GM19240 (cell line): ENCODE data around the gene SPDYE3.
"Not testable (repeated sequence)": the region's sequence is repeated elsewhere in the genome, so short reads cannot be mapped to it uniquely, and the experiment has no call there.

Experiments
- DNase-seq: peaks from one replicate; pipeline ENCODE4 v3.0.0; 2011; ENCODE audit warnings: low spot score; ENCODE audit not compliant: insufficient read length

Gene SPDYE3

DNA sequence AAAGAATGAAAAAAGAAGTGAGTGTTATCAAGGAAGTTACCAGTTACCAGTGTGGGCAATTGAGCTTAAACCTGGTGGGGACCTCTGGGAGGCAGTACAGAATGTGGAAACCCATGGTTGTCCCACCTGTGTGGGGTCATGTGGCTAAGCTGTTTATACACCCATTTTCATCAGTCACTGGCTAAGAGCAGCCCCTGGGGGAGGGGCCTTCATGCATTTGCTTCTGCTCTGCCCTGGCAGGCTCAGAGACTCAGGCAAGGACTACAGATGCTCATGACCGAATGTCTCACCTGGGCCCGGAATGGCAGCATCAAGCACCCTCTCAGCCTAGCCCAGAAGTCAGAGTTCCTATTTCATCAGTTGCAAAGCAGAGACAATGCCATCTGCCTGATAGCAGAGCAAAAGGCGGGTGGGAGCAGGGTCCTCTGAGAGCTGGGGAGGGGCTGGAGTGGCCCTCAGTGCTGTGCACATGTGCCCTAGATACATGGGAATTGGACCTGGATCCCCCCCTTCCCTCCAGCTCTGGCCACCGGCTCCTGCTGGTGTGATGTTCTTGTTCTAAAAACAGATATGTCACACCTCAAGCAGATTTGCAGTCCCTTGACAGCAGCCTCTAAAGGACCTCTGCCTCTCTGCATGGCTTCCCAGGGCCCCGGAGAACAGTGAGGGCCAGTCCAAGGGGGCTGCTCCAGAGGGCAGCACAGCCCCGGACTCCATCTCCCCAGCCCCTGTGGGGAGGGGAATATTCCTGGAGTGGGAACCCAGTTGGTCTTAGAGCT, 20.1 kb upstream of the SPDYE3 start:
- not testable (repeated sequence) for DNase-seq

DNA sequence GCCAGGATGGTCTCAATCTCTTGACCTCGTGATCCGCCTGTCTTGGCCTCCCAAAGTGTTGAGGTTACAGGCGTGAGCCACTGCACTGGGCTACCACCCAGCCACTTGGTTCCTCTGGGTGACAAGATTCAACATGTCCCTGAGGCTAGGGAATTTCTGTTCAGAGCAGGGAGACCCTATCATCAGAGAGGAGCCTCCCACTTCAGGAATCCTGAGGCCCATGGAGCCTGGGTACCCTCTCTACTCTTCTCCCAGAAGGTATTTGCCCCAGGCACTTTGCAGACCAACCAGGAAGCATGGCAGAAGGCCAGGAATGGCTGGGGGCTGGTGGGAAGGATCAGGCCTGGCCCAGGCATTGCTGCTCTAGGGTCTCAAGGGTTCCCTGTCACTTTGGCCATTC, 19.2 kb upstream of the SPDYE3 start:
- DNase-seq = not testable (repeated sequence)

DNA sequence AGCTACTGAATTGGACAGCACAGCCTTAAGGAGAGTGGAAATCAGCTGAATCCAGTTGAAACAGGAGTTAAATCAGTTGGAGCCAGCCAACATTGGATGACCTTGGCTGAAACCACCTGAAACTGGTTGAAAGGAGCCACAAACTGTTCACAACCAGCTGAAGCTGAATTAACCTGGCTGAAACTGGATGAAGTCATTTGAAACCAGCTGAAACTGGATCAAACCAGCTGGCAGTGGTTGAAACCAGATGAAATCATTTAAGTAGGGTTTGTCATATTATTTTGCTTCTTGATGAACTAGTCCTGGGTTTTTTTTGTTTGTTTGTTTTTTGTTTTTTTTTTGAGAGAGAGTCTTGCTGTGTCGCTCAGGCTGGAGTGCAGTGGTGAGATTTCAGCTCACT, 15.3 kb upstream of the SPDYE3 start:
- not testable (repeated sequence) for DNase-seq

DNA sequence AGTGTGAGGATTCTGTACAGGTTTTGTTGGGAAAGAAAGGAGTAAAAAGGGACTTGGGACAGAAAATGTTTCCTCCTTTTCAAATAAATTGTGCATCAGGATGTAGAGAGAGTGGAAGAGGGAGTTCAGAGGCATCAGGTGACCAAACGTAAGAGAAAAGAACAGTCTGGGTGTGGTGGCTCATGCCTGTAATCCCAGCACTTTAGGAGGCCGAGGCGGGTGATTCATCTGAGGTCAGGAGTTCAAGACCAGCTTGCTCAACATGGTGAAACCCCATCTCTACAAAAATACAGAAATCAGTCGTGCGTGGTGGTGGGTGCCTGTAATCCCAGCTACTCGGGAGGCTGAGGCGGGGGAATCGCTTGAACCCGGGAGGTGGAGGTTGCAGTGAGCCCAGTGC, 12.2 kb upstream of the SPDYE3 start:
- DNase-seq = not testable (repeated sequence)

DNA sequence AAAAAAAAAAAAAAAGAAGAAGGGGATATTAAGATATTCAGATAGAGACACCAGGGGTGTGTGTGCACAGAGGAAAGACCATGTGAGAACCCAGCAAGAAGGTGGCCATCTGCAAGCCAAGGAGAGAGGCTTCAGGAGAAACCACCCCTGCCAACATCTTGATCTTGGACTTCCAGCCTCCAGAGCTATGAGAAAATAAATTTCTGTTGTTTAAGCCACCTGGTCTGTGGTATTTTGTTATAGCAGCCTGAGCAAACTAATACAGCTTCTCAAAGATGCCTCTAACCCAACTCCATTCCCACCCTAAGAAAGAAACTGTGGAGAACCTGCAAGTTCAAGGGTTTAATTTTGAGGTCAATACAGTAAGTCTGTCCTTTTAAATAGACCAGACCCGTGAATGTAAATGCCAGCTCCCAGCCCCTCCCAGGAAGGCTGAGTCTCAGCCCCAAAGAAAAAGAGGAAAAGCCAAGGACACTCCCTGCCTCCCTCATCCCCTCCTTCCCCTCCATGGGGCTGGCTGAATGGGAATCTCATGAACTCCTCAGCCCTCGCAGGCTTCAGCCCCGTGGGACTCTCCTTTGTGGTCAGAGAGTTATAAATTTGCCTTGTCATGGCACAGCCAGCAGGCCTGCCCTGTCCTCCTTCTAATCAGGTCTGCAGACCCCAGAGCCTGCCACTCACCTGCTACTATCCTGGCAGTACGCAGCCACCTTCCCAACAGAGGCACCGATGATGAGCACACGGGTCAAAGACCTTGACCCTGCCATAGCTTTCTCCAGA, 9.5 kb upstream of the SPDYE3 start:
- not testable (repeated sequence) for DNase-seq

DNA sequence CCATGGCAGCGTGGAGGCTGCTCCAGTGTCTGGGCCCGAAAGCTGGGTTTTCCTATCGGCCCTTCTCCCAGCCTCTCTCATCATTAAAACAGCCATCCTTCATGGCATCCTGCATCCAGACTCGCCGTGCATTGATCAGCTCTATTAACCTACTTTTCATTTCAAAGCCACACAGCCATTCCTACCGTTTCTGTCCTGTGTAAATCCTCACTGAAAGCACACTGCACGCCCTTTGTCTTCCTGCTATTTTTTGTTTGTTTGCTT, 8.9 kb upstream of the SPDYE3 start:
- DNase-seq = not testable (repeated sequence)

DNA sequence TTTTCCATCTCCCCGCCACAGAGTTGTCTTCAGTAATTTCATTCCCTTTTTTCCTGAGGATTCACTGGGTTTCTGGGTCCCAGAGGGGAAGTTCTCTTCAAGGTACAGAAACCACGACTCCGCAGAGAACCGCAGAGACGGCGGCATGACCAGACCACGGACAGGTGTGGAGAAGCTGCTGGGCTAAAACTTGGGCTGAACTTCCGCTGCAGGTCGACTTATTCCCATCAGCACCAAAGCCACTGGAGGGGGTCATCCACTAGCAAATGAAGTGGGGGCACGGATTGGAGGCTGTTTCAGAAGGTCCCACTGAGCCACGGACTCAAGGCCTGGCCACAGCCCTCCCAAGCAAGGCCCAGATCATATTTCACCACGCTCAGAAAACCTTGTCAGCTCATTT, 3.0 kb upstream of the SPDYE3 start:
- DNase-seq = not testable (repeated sequence)

DNA sequence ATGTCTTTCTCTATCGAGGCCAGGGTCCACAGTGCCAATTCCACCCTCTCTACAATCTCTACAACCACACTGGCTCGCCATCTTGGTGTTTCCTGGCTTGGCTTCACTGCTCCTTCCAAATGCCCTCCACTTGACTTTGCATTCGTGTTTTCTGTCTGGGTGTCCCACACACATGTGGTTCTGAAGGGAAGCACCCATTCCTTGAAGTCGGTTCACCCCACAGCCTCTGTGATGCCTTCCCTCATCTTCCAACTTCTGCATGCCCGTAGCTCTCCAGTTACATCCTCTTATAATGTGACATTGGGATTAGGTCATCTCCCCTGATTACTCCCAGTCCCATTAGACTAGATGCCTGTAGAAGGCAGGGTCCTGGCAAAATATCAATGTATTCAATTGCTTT, 10.8 kb downstream of the SPDYE3 start:
- not testable (repeated sequence) for DNase-seq

DNA sequence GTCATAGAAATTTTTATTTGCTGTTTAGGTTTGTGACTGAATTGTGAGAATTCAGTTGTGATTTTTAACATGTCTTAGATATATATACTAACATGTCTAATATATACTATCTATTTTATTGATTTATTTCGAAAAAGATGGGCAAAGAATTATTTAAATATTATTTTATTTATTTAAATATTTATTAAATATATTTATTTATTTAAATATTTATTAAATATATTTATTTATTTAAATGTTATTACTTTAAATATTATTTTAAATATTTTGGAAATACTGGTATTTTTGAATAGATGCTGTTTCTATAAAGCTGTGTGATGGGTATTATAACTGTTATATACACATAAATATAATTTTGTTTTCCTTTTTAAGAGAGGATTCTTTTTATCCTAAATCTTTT, 14.1 kb downstream of the SPDYE3 start:
- not testable (repeated sequence) for DNase-seq

DNA sequence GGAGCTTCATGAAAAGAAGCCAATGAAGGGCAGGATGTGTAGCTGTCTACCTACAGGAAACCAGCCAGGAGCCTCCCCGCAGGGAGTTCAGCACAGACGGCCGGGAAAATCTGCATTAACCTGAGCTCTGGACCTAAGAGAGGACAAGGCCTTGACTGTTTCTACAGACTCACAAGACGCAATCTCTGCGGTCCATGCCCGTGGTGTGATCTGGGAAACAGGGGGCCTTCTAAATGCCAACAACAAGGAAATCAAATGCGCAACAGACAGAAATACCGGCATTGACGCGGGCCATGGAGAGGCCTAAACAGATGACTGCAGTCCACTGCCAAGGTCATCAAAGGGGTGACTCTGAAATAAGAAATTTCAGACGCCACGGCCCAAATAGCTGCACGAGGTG, 16.7 kb downstream of the SPDYE3 start:
- DNase-seq = not testable (repeated sequence)

DNA sequence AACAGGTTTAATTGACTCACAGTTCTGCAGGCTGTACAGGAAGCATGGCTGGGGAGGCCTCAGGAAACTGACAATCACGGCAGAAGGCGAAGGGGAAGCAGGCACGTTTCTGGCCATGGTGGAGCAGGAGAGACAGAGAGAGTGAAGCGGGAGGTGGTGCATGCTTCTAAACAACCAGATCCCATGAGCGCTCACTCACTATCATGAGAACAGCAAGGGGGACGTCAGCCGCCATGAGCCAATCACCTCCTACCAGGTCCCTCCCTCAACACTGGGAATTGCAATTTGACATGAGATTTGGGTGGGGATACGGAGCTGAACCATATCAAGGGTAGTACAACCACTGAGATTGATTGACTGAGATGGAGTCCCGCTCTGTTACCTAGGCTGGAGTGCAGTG, 18.2 kb downstream of the SPDYE3 start:
- not testable (repeated sequence) for DNase-seq

DNA sequence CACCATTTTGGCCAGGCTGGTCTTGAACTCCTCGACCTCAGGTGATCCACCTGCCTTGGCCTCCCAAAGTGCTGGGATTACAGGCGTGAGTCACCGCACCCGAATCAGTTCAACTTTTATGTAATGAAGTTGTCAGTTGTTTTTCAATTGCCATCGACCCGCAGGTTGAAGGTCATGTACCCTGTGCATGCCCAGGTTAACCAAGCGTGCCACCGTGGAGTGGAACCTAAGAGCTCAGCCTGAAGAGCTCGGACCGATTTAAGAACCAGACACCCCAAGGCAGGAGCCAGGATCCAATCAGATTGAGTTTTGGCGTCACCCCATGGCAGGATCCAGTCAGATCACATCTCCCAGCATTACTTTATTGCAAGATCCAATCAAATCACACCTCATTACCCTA, 19.4 kb downstream of the SPDYE3 start:
- not testable (repeated sequence) for DNase-seq

DNA sequence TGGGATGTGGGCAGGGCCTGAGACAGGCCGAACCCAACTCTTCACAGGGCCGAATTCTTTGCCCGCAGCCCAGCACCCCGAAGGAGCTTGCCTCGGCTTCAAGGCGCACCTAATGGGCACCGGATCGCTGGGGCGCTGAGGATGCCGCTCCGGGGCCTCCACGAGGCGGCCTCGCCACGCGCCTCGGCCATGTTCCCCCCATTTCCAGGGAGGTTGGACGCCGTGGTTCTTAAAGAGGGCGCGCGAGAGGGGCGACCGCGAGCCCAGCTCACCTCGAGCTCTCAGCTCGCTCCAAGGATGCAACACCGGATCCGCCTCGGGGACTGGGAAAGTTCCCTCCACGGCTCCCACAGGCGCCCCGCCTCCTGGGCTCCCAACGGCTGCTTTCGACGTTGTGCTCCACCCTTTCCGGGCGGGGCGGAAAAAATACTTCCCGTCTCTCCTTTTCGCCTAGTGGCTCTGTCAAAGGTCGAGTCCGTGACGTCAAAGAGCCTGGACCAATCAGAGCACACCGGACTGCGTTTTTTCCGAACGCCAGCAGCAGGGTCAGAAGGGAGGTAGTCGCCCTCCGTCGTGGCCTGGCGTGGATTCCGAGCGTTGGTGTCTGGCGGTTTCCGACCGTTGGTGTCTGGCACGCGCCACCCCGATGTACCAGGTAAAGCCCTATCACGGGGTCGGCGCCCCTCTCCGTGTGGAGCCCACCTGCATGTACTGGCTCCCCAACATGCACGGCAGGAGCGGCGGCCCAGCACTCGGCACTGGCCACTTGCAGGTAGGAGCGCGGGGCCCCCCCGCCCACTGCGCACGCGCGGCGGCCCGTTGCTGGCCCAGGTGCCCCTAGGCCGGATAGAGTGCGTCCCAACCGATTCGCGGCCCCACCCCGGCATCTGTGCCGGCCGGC, 28.3 kb downstream of the SPDYE3 start:
- peak; percentile 57 for DNase-seq

DNA sequence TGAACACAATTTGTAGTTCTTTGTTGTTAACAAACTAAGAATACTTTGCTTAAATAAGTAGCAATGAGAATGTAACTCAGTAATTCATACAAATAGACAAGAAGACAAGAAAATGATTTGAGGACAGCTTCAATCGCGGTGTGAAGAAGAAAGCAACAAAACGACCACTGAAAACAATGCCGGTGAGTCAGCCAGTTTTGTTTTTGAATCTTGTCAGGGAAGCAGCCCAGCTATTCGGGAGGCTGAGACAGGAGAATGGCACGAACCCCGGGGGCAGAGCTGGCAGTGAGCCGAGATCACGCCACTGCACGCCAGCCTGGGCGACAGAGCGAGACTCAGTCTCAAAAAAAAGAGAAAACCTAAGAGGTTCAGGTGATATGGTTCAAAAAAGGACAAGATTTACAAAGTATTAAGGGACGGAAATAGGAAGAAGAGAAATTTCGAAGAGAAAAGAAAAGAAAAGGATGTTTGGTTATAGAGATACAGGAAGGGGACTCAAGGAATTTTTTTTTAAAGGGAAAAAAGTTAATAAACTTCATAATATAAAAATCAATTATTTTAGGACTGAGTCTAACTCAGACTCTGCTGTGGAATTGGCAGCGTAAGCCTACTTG, 30.7 kb downstream of the SPDYE3 start:
- DNase-seq = not testable (repeated sequence)

DNA sequence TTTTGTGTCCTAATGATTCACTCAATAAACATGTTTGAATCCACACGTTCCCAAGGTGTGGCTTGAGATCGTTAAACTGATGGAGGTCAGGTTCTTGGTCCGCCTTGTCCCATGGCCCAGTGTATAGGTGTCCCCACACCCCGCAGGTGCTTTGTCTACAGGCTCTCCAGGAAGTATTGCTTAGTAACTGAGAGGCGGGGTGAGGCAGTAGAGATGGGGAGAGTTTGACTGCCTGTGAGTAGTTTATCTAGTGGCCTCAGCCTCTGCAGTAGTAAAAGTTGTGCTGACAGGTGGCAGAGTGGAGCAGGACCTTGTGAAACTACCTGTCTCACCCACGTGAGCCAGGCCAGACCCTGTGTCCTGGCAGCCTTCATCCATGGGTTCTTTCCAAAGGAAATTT, 33.8 kb downstream of the SPDYE3 start:
- DNase-seq = not testable (repeated sequence)

DNA sequence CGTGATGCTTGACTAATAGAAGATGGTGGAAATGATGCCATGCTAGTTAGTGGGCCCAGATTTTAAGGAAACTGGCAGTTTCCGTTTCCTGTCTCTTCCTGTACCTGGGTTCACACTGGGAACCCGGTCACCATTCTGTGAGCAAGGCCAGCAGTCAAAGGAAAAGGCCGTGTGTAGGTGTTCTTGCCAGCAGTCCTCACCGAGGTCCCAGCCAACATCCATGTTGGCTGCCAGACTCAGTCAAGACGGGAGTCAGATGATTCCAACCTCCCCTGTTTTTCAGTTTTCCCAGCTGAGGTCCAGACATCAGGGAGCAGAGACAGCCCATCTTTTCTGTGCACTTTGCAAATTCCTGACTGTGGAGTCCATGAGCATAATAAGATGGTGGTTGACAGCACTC, 35.3 kb downstream of the SPDYE3 start:
- DNase-seq = no peak

DNA sequence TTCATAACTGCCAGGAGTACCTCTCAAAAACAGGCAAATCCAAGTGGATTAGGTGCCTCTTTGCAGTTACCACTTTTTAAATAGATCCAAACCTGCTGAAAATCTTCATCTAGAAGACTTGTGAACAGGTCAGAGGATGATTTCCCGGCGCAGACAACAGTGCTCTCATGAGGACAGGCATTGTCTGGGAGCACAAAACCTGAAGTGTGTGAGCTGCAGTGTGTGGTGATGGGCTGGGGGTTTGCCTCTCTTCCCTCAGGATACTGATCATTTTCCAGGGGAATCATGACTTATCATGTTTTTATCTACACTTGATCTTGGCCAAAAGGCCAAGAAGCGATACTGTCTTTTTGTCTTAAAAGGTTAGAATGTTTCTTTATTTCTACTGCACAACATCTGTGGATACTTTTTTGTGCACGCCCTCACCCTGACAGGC, 36.6 kb downstream of the SPDYE3 start:
- DNase-seq = not testable (repeated sequence)

DNA sequence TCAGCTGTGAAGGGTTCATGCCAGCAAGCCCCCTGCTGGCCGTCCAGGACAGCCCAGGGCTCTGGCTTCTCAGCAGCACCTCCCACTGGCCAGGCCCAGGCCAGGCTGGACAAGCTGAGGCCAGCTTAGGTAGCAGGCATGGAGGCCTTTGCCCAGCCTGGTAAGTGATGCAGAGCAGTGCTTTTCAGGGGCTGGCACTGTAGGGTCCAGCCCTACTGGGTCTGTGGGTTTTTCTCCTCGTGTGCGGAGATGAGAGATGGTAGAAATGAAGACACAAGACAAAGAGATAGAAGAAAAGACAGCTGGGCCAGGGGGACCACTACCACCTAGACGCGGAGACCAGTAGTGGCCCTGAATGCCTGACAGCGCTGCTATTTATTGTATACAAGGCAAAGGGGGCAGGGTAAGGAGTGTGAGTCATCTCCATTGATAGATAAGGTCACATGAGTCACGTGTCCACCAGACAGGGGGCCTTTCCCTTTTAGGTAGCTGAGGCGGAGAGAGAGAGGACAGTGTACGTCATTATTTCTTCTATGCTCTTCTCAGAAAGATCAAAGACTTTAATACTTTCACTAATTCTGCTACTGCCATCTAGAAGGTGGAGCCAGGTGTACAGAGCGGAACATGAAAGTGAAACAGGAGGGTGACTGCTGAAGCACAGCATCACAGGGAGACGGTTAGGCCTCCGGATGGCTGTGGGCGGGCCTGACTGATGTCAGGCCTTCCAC, 37.2 kb downstream of the SPDYE3 start:
- DNase-seq = not testable (repeated sequence)

DNA sequence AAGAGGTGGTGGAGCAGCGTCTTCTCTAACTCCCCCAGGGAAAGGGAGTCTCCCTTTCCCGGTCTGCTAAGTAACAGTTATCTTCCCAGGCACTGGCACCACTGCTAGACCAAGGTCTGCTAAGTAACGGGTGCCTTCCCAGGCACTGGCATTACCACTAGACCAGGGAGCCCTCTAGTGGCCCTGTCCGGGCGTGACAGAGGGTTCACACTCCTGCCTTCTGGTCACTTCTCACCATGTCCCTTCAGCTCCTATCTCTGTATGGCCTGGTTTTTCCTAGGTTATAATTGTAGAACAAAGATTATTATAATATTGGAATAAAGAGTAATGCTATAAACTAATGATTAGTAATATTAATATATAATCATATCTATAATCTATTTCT, 37.8 kb downstream of the SPDYE3 start:
- not testable (repeated sequence) for DNase-seq

DNA sequence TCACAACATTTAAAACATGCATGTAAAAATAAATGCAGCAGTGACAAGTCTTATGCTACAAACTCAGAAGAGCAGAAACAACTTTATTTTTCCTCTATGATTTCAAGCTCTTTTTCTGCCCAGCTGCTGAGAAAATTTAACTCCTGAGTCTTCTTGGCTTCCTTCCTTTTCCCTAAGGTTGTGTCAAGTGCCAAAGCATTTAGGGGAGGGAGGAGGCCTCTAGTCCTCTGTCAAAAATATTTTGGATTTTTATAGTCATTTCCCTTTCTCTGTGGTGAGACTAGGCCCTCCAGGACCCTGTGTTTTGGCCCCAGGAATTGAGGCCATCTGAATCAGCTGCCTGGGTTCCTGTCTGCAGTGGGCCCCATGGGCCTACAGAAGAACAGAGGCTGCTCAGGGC, 39.4 kb downstream of the SPDYE3 start:
- DNase-seq = no peak

DNA sequence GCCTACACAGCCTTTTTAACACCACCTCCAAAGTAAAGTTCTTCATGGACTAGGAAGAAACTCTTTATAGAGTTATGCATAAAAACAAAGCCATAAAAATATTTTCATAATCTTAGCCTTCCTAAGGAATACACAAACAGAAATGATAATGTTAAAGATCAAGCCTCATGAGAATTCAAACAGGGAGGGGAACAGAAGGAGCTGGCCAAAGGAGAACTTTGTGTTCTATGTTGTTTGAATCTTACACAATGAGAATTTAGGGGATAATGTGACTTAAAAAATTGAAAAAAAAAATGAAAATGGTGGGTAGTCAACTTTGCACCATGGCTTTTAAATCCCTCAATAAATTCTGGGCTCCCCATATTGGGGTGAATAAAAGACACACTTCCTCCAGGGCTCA, 41.3 kb downstream of the SPDYE3 start:
- no peak for DNase-seq
